Mammary epithelial cell (primary cell): ENCODE measurements around the gene SUSD2.

ENCODE experiments used
- EZH2 ChIP-seq: IDR thresholded peaks from 2 replicates; pipeline ENCODE4 v1.6.1; 2012; ENCODE audit warnings: low read length, inconsistent platforms, borderline replicate concordance
- TF ChIP-seq, protein P1 (sequence below), 2 donors: IDR thresholded peaks in 1 of 2; conservative IDR thresholded peaks in 1 of 2; 2 replicates each; pipeline ENCODE4 v1.5.1; 2011 to 2012; ENCODE audit warnings: inconsistent platforms in 2 of 2, low read length in 2 of 2, mild to moderate bottlenecking in 2 of 2, control low read depth in 1 of 2, low read depth in 1 of 2; ENCODE audit not compliant: insufficient read depth in 1 of 2; ENCODE audit errors: extremely low read depth in 1 of 2

DNA sequence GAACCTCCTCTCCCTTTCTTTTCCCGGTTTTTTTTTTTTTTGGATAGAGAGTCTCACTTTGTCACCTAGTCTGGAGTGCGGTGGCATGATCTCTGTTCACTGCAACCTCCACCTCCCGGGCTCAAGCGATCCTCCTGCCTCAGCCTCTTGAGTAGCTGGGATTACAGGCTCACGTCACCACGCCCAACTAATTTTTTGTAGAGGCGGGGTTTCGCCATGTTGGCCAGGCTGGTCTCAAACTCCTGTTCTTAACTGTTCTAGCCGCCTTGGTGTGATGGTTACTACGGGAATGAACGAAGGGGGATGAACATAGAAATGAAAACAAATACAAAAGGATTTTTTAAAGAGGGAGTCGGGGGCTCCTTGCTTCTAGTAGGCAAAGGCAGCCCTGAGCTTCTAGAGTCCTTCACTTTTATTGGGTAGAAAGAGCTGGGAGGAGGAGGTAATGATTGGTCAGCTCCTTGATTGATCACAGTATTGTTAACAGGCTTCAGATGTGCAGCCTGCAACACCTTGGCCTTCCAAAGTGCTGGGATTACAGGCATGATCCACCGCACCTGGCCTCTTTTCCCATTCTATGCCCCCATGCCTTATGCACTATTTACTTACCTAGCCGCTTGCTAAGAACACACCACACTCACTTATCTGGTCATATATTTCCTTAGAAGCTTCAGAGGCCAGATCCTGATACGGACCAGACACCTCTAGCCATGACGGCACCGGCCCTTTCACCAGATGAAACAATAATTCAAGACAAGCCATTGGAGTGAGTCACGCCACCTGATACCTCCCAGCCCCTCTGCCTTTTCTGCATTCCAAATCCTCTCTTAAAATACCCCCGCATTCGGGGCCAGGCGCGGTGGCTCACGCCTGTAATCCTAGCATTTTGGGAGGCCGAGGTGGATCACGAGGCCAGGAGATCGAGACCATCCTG lies 20.7 kb downstream of the SUSD2 start:
- TF ChIP-seq EZH2, result no peak
- TF ChIP-seq, protein P1, sequence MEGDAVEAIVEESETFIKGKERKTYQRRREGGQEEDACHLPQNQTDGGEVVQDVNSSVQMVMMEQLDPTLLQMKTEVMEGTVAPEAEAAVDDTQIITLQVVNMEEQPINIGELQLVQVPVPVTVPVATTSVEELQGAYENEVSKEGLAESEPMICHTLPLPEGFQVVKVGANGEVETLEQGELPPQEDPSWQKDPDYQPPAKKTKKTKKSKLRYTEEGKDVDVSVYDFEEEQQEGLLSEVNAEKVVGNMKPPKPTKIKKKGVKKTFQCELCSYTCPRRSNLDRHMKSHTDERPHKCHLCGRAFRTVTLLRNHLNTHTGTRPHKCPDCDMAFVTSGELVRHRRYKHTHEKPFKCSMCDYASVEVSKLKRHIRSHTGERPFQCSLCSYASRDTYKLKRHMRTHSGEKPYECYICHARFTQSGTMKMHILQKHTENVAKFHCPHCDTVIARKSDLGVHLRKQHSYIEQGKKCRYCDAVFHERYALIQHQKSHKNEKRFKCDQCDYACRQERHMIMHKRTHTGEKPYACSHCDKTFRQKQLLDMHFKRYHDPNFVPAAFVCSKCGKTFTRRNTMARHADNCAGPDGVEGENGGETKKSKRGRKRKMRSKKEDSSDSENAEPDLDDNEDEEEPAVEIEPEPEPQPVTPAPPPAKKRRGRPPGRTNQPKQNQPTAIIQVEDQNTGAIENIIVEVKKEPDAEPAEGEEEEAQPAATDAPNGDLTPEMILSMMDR (conservative IDR thresholded peaks at IDR 0.05 in 1 of 2, IDR thresholded peaks at IDR 0.05 in 1 of 2; ENCODE audit: extremely low read depth in 1 of 2, insufficient read depth in 1 of 2, low read depth in 1 of 2, low read length in 2 of 2), result no peak
